CD14-positive monocyte (primary cell): ENCODE measurements around the gene NTRK3. TPM values are rescaled to one million over a fixed set of nuclear protein-coding genes. Genes with fewer than 3 reads are reported as not detected.

Experiments
- DNase-seq, 3 donors: peaks; one replicate each; pipeline ENCODE4 v3.0.0-alpha.2; 2011 to 2022
- H2AFZ ChIP-seq: 2 replicates; pipeline ENCODE4 v1.6.0; 2012; ENCODE audit warnings: mild to moderate bottlenecking, low read depth, low read length, inconsistent platforms; ENCODE audit not compliant: insufficient read depth, poor library complexity, severe bottlenecking
- H3K27ac ChIP-seq, 2 donors: 1 replicate in 1 of 2; 2 replicates in 1 of 2; pipeline ENCODE4 v1.5.1; 2012 to 2013; ENCODE audit warnings: low read length in 2 of 2, control low read depth in 1 of 2, inconsistent platforms in 1 of 2, low read depth in 1 of 2, mild to moderate bottlenecking in 1 of 2
- H3K27me3 ChIP-seq, 2 donors: one replicate each; pipeline versions ENCODE4 v1.6.0 to v1.6.1; 2011 to 2013; ENCODE audit warnings: low read length in 2 of 2; ENCODE audit not compliant: control insufficient read depth in 2 of 2, insufficient read depth in 2 of 2
- H3K36me3 ChIP-seq, 2 donors: replicated peaks in 1 of 2; 1 replicate in 1 of 2; 2 replicates in 1 of 2; pipeline versions ENCODE4 v1.5.1 to v1.6.1; 2012 to 2013; ENCODE audit warnings: low read length in 2 of 2, control low read depth in 1 of 2, inconsistent platforms in 1 of 2, mild to moderate bottlenecking in 1 of 2; ENCODE audit not compliant: insufficient read depth in 2 of 2, control insufficient read depth in 1 of 2
- H3K4me1 ChIP-seq, 2 donors: 1 replicate in 1 of 2; 2 replicates in 1 of 2; pipeline versions ENCODE4 v1.5.1 to v1.6.1; 2012 to 2013; ENCODE audit warnings: low read length in 2 of 2, control low read depth in 1 of 2, inconsistent platforms in 1 of 2, mild to moderate bottlenecking in 1 of 2, moderate library complexity in 1 of 2; ENCODE audit not compliant: insufficient read depth in 2 of 2, control insufficient read depth in 1 of 2
- H3K4me2 ChIP-seq: replicated peaks from 2 replicates; pipeline ENCODE3; 2012; ENCODE audit warnings: low read length, moderate library complexity, mild to moderate bottlenecking; ENCODE audit not compliant: poor library complexity, severe bottlenecking; ENCODE audit errors: extremely low read depth
- H3K4me3 ChIP-seq, 3 experiments: fragments of 200-600 bp in 1 of 3; sonication (generic) in 1 of 3; replicated peaks in 1 of 3; 1 replicate in 2 of 3; 2 replicates in 1 of 3; pipeline ENCODE4 v1.5.1; 2011 to 2013; ENCODE audit warnings: low read length in 3 of 3, mild to moderate bottlenecking in 3 of 3, control low read depth in 2 of 3, low read depth in 2 of 3, inconsistent platforms in 1 of 3, moderate library complexity in 1 of 3
- H3K79me2 ChIP-seq: 2 replicates; pipeline ENCODE4 v1.6.0; 2012; ENCODE audit warnings: mild to moderate bottlenecking, control low read depth, inconsistent platforms, low read length, moderate library complexity; ENCODE audit not compliant: insufficient read depth
- H3K9ac ChIP-seq: 2 replicates; pipeline ENCODE4 v1.6.0; 2017; ENCODE audit warnings: low read length, mild to moderate bottlenecking; ENCODE audit not compliant: insufficient read depth, poor library complexity, severe bottlenecking
- H3K9me3 ChIP-seq, 2 donors: replicated peaks in 1 of 2; 1 replicate in 1 of 2; 2 replicates in 1 of 2; pipeline versions ENCODE4 v1.5.1 to v1.6.1; 2012 to 2013; ENCODE audit warnings: low read length in 2 of 2, control low read depth in 1 of 2; ENCODE audit not compliant: control insufficient read depth in 1 of 2, insufficient read depth in 1 of 2
- H4K20me1 ChIP-seq: 2 replicates; pipeline ENCODE4 v1.6.0; 2012; ENCODE audit warnings: mild to moderate bottlenecking, low read length, control low read depth, moderate library complexity; ENCODE audit not compliant: insufficient read depth
- H3K27ac Mint-ChIP-seq, 7 donors: one replicate each; pipeline ENCODE4 v1.8.0; 2020; ENCODE audit warnings: mild to moderate bottlenecking in 7 of 7, mixed read lengths in 7 of 7, moderate library complexity in 6 of 7, inconsistent platforms in 2 of 7
- H3K27me3 Mint-ChIP-seq, 3 donors: one replicate each; pipeline ENCODE4 v1.8.0; 2021 to 2022; ENCODE audit warnings: low read depth in 3 of 3, mild to moderate bottlenecking in 3 of 3, mixed read lengths in 3 of 3, moderate library complexity in 3 of 3, inconsistent platforms in 1 of 3
- H3K36me3 Mint-ChIP-seq, 2 donors: one replicate each; pipeline ENCODE4 v1.8.0; 2020; ENCODE audit warnings: mixed read lengths in 2 of 2, inconsistent platforms in 1 of 2, mild to moderate bottlenecking in 1 of 2
- H3K4me1 Mint-ChIP-seq: one replicate; pipeline ENCODE4 v1.8.0; 2020; ENCODE audit warnings: mild to moderate bottlenecking, mixed read lengths
- H3K4me3 Mint-ChIP-seq, 2 donors: one replicate each; pipeline ENCODE4 v1.8.0; 2020; ENCODE audit warnings: mild to moderate bottlenecking in 2 of 2, mixed read lengths in 2 of 2, moderate library complexity in 1 of 2
- H3K9me3 Mint-ChIP-seq, 7 donors: one replicate each; pipeline ENCODE4 v1.8.0; 2020 to 2022; ENCODE audit warnings: mixed read lengths in 7 of 7, mild to moderate bottlenecking in 6 of 7, moderate library complexity in 6 of 7, inconsistent platforms in 2 of 7
- WGBS: methylation state at CpG from one replicate; pipeline ENCODE4 v1.1.5; 2013; ENCODE audit warnings: missing lambda C conversion rate; ENCODE audit not compliant: insufficient coverage; 5-methylcytosine and 5-hydroxymethylcytosine counted together
- intact Hi-C, 2 donors: fragments of 100-400 bp; cut with micrococcal nuclease; formaldehyde crosslinking; loops; one replicate each; pipeline versions ENCODE4 v1.15.0 to v1.15.1; 2023
- polyA plus RNA-seq, 3 donors: library from polyadenylated mRNA; depleted of rRNA in 1 of 3; unstranded in 2 of 3; stranded (reverse) in 1 of 3; fragments of 300-500 nt in 2 of 3; fragments of >200 nt in 1 of 3; fragmentation: Illumina TruSeq in 2 of 3; gene quantifications; 1 replicate in 2 of 3; 2 replicates in 1 of 3; pipeline ENCODE4 v1.2.3, GENCODE V29; 2012 to 2021
- TF ChIP-seq, protein P1 (sequence below): fragments of 200-600 bp; IDR thresholded peaks from one replicate; pipeline ENCODE4 v1.8.0; 2022; ENCODE audit warnings: antibody characterized with exemption, mild to moderate bottlenecking

Gene NTRK3
- polyA plus RNA-seq, 3 donors = not detected

- intact Hi-C loops = no loop called here
- no peaks in the 10 kb centered on the region for H3K79me2 ChIP-seq
- H3K27me3 ChIP-seq = no peaks in the 10 kb centered on the region
- Mint-ChIP-seq H3K36me3 (no peaks in the 10 kb centered on the region), H3K27me3 (peaks cover under 1 to 4% (median 3%) of the 10 kb centered on the region in 3 donors), H3K9me3 (peaks cover 0 to 4% (median 0%) of the 10 kb centered on the region in 7 donors), H3K4me1 (peaks cover under 1% of the 10 kb centered on the region), H3K27ac (no peak overlapping the region), H3K4me3 (no peak overlapping the region)
- DNase-seq = no peak
- no peak overlapping the region for H3K9ac ChIP-seq
- no peak overlapping the region for H3K4me2 ChIP-seq
- H3K4me1 ChIP-seq = no peaks in the 10 kb centered on the region
- no peak overlapping the region for H2AFZ ChIP-seq
- H3K36me3 ChIP-seq = no peaks in the 10 kb centered on the region
- H3K4me3 ChIP-seq = no peak overlapping the region
- no CpG with 5 or more reads among the region's 9 CpGs for WGBS
- H3K27ac ChIP-seq = no peak overlapping the region
- H4K20me1 ChIP-seq = no peaks in the 10 kb centered on the region
- TF ChIP-seq, protein P1, sequence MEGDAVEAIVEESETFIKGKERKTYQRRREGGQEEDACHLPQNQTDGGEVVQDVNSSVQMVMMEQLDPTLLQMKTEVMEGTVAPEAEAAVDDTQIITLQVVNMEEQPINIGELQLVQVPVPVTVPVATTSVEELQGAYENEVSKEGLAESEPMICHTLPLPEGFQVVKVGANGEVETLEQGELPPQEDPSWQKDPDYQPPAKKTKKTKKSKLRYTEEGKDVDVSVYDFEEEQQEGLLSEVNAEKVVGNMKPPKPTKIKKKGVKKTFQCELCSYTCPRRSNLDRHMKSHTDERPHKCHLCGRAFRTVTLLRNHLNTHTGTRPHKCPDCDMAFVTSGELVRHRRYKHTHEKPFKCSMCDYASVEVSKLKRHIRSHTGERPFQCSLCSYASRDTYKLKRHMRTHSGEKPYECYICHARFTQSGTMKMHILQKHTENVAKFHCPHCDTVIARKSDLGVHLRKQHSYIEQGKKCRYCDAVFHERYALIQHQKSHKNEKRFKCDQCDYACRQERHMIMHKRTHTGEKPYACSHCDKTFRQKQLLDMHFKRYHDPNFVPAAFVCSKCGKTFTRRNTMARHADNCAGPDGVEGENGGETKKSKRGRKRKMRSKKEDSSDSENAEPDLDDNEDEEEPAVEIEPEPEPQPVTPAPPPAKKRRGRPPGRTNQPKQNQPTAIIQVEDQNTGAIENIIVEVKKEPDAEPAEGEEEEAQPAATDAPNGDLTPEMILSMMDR = no peak
- no peaks in the 10 kb centered on the region for H3K9me3 ChIP-seq
Observed at GRCh38 chr15:88241461-88241860, 15.1 kb downstream of the NTRK3 start.

DNA sequence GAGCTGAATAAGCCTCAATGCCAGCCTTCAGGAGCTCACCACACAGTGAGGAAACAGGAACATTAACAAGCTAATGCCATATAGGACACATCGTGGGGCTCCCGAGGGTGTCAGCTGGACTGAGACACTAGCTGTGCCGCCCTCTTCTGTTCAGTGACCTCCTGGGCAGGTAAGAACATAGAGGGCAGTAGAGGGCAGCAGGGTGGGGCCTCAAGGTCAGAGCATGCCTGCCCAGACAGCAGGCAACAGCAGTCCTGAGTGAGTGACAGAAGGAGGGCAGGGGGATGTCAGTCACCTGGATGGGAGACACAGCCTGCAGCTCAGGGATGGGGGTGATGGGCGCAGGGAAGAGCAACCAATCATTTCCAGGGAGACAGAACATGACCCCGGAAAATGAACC is 15.5 kb downstream of the NTRK3 start:
- H3K79me2 ChIP-seq = no peaks in the 10 kb centered on the region
- H3K27me3 Mint-ChIP-seq = peaks cover 0 to 4% (median 3%) of the 10 kb centered on the region in 3 donors
- H3K27ac ChIP-seq = no peak overlapping the region
- no peak for DNase-seq
- no peaks in the 10 kb centered on the region for H4K20me1 ChIP-seq
- H3K4me1 ChIP-seq = no peaks in the 10 kb centered on the region
- H3K4me2 ChIP-seq = no peak overlapping the region
- peaks cover 0 to 4% (median 0%) of the 10 kb centered on the region in 7 donors for H3K9me3 Mint-ChIP-seq
- no peak overlapping the region for H2AFZ ChIP-seq
- H3K4me3 ChIP-seq = no peak overlapping the region
- H3K27me3 ChIP-seq = no peaks in the 10 kb centered on the region
- no peaks in the 10 kb centered on the region for H3K36me3 ChIP-seq
- no peaks in the 10 kb centered on the region for H3K9me3 ChIP-seq
- TF ChIP-seq, protein P1 = no peak
- intact Hi-C loops = no loop called here
- H3K4me1 Mint-ChIP-seq = no peaks in the 10 kb centered on the region
- WGBS = 61% methylated on average over 5 of the region's 5 CpGs
- H3K9ac ChIP-seq = no peak overlapping the region
- H3K4me3 Mint-ChIP-seq = no peak overlapping the region
- no peak overlapping the region for H3K27ac Mint-ChIP-seq
- H3K36me3 Mint-ChIP-seq = no peaks in the 10 kb centered on the region
